ENCODE measurements around the gene UMAD1. TPM values are rescaled to one million over a fixed set of nuclear protein-coding genes. Genes with fewer than 3 reads are reported as not detected.

The UMAD1 gene
- total RNA-seq, 6 experiments from 2014 or later: 7.6 to 15.3 (median 9.5) TPM

GRCh38 chr7:7919449-7919945 is 278.9 kb downstream of the UMAD1 start:
- ATAC-seq (peak; percentile 29 to 58 (median 48)), DNase-seq (no peak)
- no peaks in the 10 kb centered on the region for H3K9me3 ChIP-seq
- no peaks in the 10 kb centered on the region for H3K36me3 ChIP-seq
- H3K4me1 ChIP-seq: peaks cover 0 to 24% (median 4%) of the 10 kb centered on the region in 4 donors
- intact Hi-C loops (cut with DNase I): no loop called here
- no peak overlapping the region for H3K4me3 ChIP-seq
- TF ChIP-seq POLR2A (IDR thresholded peaks at IDR 0.05): no peak
- TF ChIP-seq, protein P1, sequence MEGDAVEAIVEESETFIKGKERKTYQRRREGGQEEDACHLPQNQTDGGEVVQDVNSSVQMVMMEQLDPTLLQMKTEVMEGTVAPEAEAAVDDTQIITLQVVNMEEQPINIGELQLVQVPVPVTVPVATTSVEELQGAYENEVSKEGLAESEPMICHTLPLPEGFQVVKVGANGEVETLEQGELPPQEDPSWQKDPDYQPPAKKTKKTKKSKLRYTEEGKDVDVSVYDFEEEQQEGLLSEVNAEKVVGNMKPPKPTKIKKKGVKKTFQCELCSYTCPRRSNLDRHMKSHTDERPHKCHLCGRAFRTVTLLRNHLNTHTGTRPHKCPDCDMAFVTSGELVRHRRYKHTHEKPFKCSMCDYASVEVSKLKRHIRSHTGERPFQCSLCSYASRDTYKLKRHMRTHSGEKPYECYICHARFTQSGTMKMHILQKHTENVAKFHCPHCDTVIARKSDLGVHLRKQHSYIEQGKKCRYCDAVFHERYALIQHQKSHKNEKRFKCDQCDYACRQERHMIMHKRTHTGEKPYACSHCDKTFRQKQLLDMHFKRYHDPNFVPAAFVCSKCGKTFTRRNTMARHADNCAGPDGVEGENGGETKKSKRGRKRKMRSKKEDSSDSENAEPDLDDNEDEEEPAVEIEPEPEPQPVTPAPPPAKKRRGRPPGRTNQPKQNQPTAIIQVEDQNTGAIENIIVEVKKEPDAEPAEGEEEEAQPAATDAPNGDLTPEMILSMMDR (IDR thresholded peaks at IDR 0.05): no peak
- H3K27me3 ChIP-seq: no peaks in the 10 kb centered on the region
- WGBS (ENCODE audit: insufficient coverage, low coverage, low lambda C conversion rate, missing lambda C conversion rate): 17% methylated on average over 2 of the region's 2 CpGs
- H3K27ac ChIP-seq: peak overlapping the region; percentile 6 to 43 (median 27)

GRCh38 chr7:7920056-7920455 is 279.5 kb downstream of the UMAD1 start:
- Histone ChIP-seq H3K4me1 (peaks cover 0 to 24% (median 4%) of the 10 kb centered on the region in 4 donors), H3K27ac (peak overlapping the region; percentile 6 to 43 (median 27)), H3K36me3 (no peaks in the 10 kb centered on the region), H3K4me3 (no peak overlapping the region), H3K9me3 (no peaks in the 10 kb centered on the region), H3K27me3 (no peaks in the 10 kb centered on the region)
- ATAC-seq (no peak), DNase-seq (no peak)
- intact Hi-C loops (cut with DNase I): no loop called here
- 49% methylated on average over 2 of the region's 2 CpGs for WGBS (ENCODE audit: insufficient coverage, low coverage, low lambda C conversion rate, missing lambda C conversion rate)
- TF ChIP-seq, protein P1 (IDR thresholded peaks at IDR 0.05): no peak
- TF ChIP-seq POLR2A (IDR thresholded peaks at IDR 0.05): no peak

DNA sequence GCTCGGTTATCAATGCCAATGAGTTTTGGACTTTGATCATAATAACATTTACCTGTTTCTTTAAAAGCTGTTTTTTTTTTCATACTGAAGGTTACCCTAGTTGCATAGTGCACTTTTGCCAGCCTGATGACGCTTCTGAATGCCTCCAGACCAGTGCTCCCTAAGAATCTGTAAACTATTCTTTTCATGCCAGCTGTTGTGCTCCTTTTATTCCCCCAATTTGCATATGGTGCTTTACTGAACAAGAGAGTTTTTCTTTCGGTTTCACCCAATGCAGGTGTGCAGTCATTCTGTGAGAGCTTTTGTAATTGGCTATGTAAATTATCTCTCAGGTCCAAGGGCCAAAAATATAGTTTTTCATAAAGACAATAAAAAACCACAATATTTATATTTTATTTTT is 279.9 kb downstream of the UMAD1 start:
- Histone ChIP-seq H3K36me3 (no peaks in the 10 kb centered on the region), H3K9me3 (no peaks in the 10 kb centered on the region), H3K27ac (peak overlapping the region in 2 of 3 donors; percentile 27 to 43), H3K27me3 (no peaks in the 10 kb centered on the region), H3K4me1 (peaks cover 0 to 24% (median 4%) of the 10 kb centered on the region in 4 donors), H3K4me3 (peak overlapping the region in 1 of 3 donors; percentile 18)
- whole genome bisulfite sequencing (ENCODE audit: insufficient coverage, low coverage, low lambda C conversion rate, missing lambda C conversion rate): 23% methylated on average over 3 of the region's 3 CpGs
- TF ChIP-seq, protein P1 (IDR thresholded peaks at IDR 0.05): no peak
- no peak for TF ChIP-seq POLR2A (IDR thresholded peaks at IDR 0.05)
- DNase-seq (peak in 2 of 3 donors; percentile 53 to 55), ATAC-seq (peak; percentile 67 to 78 (median 71))
- intact Hi-C loops (cut with DNase I): no loop called here

DNA sequence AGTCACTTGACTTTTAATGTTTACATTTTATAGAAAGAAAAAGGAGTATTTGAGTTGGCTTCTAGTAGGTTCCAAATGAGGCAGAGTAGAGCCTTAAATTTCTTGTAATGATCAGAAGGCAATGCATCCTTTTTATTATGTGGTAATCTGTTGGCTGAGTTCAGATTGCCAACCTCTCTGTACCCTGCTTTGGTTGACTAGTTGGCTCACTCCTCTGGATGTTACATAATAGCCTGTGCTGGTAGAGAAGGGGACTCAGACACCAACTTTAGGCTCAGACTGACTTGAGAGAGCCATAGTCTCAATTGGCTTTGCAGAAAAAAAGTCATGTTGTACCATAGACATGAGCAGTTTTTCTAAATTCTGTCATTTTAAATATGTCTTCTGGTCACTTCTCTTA is 281.3 kb downstream of the UMAD1 start:
- H3K27ac ChIP-seq: peak overlapping the region in 1 of 3 donors; percentile 19
- no peaks in the 10 kb centered on the region for H3K9me3 ChIP-seq
- intact Hi-C loops (cut with DNase I): no loop called here
- H3K36me3 ChIP-seq: no peaks in the 10 kb centered on the region
- DNase-seq (peak in 1 of 3 donors; percentile 62), ATAC-seq (peak; percentile 74 to 89 (median 86))
- H3K4me3 ChIP-seq: no peak overlapping the region
- no peaks in the 10 kb centered on the region for H3K27me3 ChIP-seq
- TF ChIP-seq, protein P1 (IDR thresholded peaks at IDR 0.05): no peak
- no peak for TF ChIP-seq POLR2A (IDR thresholded peaks at IDR 0.05)
- peaks cover 0 to 24% (median 4%) of the 10 kb centered on the region in 4 donors for H3K4me1 ChIP-seq
